Adrenal gland (tissue), 12 donors: Measurements from ENCODE around the gene KLHL36. TPM values are rescaled to one million over a fixed set of nuclear protein-coding genes. Genes with fewer than 3 reads are reported as not detected.
"Not testable (repeated sequence)": the region's sequence is repeated elsewhere in the genome, so short reads cannot be mapped to it uniquely, and the experiment has no call there.

Experiments
- DNase-seq, 7 donors: peaks; one replicate each; pipeline ENCODE4 v3.0.0-alpha.2; 2019 to 2020
- H3K27ac ChIP-seq, 5 donors: fragments of 200-600 bp; sonication (generic) in 4 of 5; 1 replicate in 3 of 5; 2 replicates in 2 of 5; pipeline versions ENCODE4 v1.5.1 to v1.8.0; 2016 to 2020; ENCODE audit warnings: mild to moderate bottlenecking in 1 of 5
- H3K27me3 ChIP-seq: fragments of 200-600 bp; 2 replicates; pipeline ENCODE4 v1.8.0; 2021
- H3K36me3 ChIP-seq, 2 donors: fragments of 200-600 bp; replicated peaks in 1 of 2; 1 replicate in 1 of 2; 2 replicates in 1 of 2; pipeline versions ENCODE4 v1.5.1 to v1.8.0; 2018 to 2022
- H3K4me1 ChIP-seq, 2 donors: fragments of 200-600 bp; replicated peaks in 1 of 2; 1 replicate in 1 of 2; 2 replicates in 1 of 2; pipeline versions ENCODE4 v1.5.1 to v1.8.0; 2018 to 2021
- H3K4me3 ChIP-seq, 4 donors: fragments of 200-600 bp; sonication (generic) in 3 of 4; one replicate each; pipeline ENCODE4 v1.5.1; 2016 to 2018
- H3K9me3 ChIP-seq, 3 donors: fragments of 200-600 bp; sonication (generic) in 1 of 3; replicated peaks in 1 of 3; 1 replicate in 2 of 3; 2 replicates in 1 of 3; pipeline versions ENCODE4 v1.5.1 to v1.8.0; 2016 to 2021
- CTCF ChIP-seq, 6 experiments: fragments of 450-650 bp in 4 of 6; fragments of 200-600 bp in 2 of 6; sonication (generic) in 1 of 6; IDR thresholded peaks; 1 replicate in 5 of 6; 2 replicates in 1 of 6; pipeline versions ENCODE4 v1.5.1 to v1.8.0; 2016 to 2021; ENCODE audit warnings: antibody characterized with exemption in 6 of 6, mild to moderate bottlenecking in 2 of 6, moderate library complexity in 1 of 6
- POLR2A ChIP-seq, 2 donors: fragments of 450-650 bp; IDR thresholded peaks; one replicate each; pipeline ENCODE4 v1.6.1; 2017; ENCODE audit warnings: antibody characterized with exemption in 2 of 2, mild to moderate bottlenecking in 2 of 2, moderate library complexity in 1 of 2
- WGBS, 4 donors: extraction: QIAGEN DNeasy Blood & Tissue Kit in 2 of 4; methylation state at CpG; one replicate each; pipeline versions ENCODE4 v1.1.5 to v1.1.7; 2013 to 2017; 5-methylcytosine and 5-hydroxymethylcytosine counted together
- intact Hi-C, 2 donors: fragments of 100-400 bp; cut with DNase I; formaldehyde crosslinking; loops; one replicate each; pipeline versions ENCODE4 v1.14.1 to v1.15.0; 2022 to 2023
- polyA plus RNA-seq, 3 donors: library from polyadenylated mRNA; stranded (reverse); fragments of 200-250 nt in 2 of 3; fragments of 350-450 nt in 1 of 3; fragmentation: Illumina TruSeq in 1 of 3; extraction: RNeasy Lipid Tissue Mini Kit (QIAGEN cat#74804) in 1 of 3; gene quantifications; one replicate each; pipeline ENCODE4 v1.2.3, GENCODE V29; 2013 to 2014
- total RNA-seq, 9 donors: library from RNA; depleted of rRNA in 4 of 9; stranded (reverse); fragments of >200 nt in 4 of 9; fragments of 120-200 nt in 1 of 9; fragmentation: NEBNext Ultra II Directional in 1 of 9; extraction: Animal tissue kit (Norgen Biotek cat#: 25700) in 1 of 9; gene quantifications; one replicate each; pipeline versions ENCODE4 v1.1.0 to v1.2.4, GENCODE V29; 2013 to 2023
- donor health status: healthy with polysubstance abuse.
- donor health status: Bipolar disorder and iron deficiency.
- donor health status: DM: yes; HTN: yes; CAD: no.
- donor health status: DM: no; HTN: no; CAD: no.
- donor health status: DM: no; HTN: no; CAD: no.
- donor health status: DM: yes; HTN: yes; CAD: no.

KLHL36 gene
- total and polyA plus RNA-seq, 12 donors, result 10.7 to 81.6 (median 54.7) TPM

DNA sequence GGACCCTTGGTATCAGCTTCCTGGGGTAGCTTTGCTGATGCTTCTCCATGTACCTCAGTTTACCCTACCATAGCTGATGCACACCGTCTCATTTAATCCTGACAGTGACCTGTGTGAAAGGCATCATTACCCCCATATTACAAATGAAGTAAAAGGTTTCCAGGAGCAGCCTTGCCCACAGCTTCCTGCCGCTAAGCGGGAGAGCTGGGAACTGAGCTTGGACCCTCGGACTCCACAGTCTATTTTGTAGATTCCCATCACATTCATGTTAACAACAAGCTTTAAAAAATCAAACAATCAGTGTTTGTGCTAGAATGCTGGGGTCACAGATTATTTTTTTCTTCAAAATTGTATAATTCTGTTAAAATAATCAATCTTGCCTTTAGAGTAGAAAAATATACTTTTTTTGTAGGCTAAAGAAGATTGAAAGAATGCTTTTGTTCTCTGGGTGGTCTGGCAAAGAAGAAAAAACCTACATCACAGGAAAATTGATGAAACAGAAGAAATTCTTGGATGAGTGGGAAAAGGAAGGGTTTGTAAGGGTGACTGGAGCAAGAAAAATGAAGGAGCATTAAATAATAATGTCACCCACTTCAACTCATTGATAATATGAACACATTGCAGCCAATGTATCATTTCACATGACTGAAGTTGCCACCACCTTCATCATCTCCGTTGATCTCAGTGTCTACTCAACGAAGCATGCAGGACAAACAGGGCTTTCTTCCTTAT is 41.9 kb downstream of the KLHL36 start:
- Histone ChIP-seq H3K9me3 (no peaks in the 10 kb centered on the region), H3K27ac (no peak overlapping the region), H3K36me3 (no peaks in the 10 kb centered on the region), H3K4me3 (no peak overlapping the region), H3K4me1 (no peaks in the 10 kb centered on the region), H3K27me3 (no peaks in the 10 kb centered on the region)
- WGBS, 4 donors, result 72 to 83% (median 72%) methylated on average over 6 of the region's 6 CpGs
- DNase-seq, result peak in 1 of 7 donors; percentile 2
- intact Hi-C loops, result no loop called here
- TF ChIP-seq POLR2A (IDR thresholded peaks at IDR 0.05), result no peak
- TF ChIP-seq CTCF (IDR thresholded peaks at IDR 0.05), result no peak

- TF ChIP-seq POLR2A (IDR thresholded peaks at IDR 0.05) (no peak), CTCF (IDR thresholded peaks at IDR 0.05) (no peak)
- intact Hi-C loops, result no loop called here
- peak in 1 of 7 donors; percentile 10 for DNase-seq
- Histone ChIP-seq H3K27me3 (no peaks in the 10 kb centered on the region), H3K9me3 (no peaks in the 10 kb centered on the region), H3K4me1 (no peaks in the 10 kb centered on the region), H3K4me3 (no peak overlapping the region), H3K27ac (no peak overlapping the region), H3K36me3 (no peaks in the 10 kb centered on the region)
- 51 to 70% (median 65%) methylated on average over 6 of the region's 6 CpGs for WGBS, 4 donors
These were observed 44.3 kb downstream of the KLHL36 start for GRCh38 chr16:84692451-84693214.

DNA sequence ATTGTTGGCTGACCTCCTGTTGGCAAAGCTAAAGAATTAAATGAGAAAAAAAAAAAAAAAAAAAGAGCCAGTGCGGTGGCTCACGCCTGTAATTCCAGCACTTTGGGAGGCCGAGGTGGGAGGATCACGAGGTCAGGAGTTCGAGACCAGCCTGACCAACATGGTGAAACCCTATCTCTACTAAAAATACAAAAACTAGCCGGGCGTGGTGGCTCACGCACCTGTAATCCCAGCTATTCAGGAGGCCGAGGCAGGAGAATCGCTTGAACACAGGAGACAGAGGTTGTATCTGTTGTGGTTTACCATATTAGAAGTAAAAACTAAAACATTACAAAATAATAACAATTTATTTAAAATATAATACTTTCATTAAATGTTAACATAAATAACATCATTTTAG is 45.6 kb downstream of the KLHL36 start:
- H3K4me3 ChIP-seq, H3K27me3 ChIP-seq, H3K27ac ChIP-seq, H3K4me1 ChIP-seq, H3K9me3 ChIP-seq, intact Hi-C loops, H3K36me3 ChIP-seq: not testable (repeated sequence)
- WGBS, 4 donors, result 89 to 93% (median 92%) methylated on average over 10 of the region's 10 CpGs
- DNase-seq, result peak in 1 of 7 donors; percentile 10

- Histone ChIP-seq H3K9me3 (no peaks in the 10 kb centered on the region), H3K27me3 (no peaks in the 10 kb centered on the region), H3K4me3 (no peak overlapping the region), H3K36me3 (no peaks in the 10 kb centered on the region), H3K4me1 (peaks cover 0 to 7% of the 10 kb centered on the region in 2 donors), H3K27ac (no peak overlapping the region)
- TF ChIP-seq POLR2A (IDR thresholded peaks at IDR 0.05) (no peak), CTCF (IDR thresholded peaks at IDR 0.05) (no peak)
- DNase-seq, result no peak
- intact Hi-C loops, result no loop called here
- WGBS, 4 donors, result 83 to 93% (median 92%) methylated on average over 2 of the region's 2 CpGs
These were observed 46.7 kb downstream of the KLHL36 start for GRCh38 chr16:84694980-84695379.
